SU-DHL-6 (cell line): Measurements from ENCODE around the gene ZNF512B.

ENCODE experiments used
- CTCF ChIP-seq: fragments of 200-600 bp; sonication (generic); IDR thresholded peaks from one replicate; pipeline ENCODE4 v1.5.1; 2017; ENCODE audit warnings: antibody characterized with exemption, mild to moderate bottlenecking, low read length, moderate library complexity; ENCODE audit not compliant: insufficient read depth, poor library complexity, severe bottlenecking
- EZH2phosphoT487 ChIP-seq: fragments of 200-600 bp; sonication (generic), shearing (Covaris generic); conservative IDR thresholded peaks from 2 replicates; pipeline ENCODE4 v1.6.1; 2018; ENCODE audit warnings: mild to moderate bottlenecking, antibody characterized with exemption, low read length, moderate library complexity, mixed read lengths

- TF ChIP-seq CTCF (no peak), EZH2phosphoT487 (no peak)
These were observed 1.1 kb upstream of the ZNF512B start for GRCh38 chr20:63970714-63971431.
